HS-27A (cell line): ENCODE data around the gene TARBP2.
"Not testable (repeated sequence)": the region's sequence is repeated elsewhere in the genome, so short reads cannot be mapped to it uniquely, and the experiment has no call there.

Experiments used
- DNase-seq: peaks from one replicate; pipeline ENCODE4 v3.0.0-alpha.2; 2012; ENCODE audit warnings: low read depth, missing footprints

TARBP2 gene

DNA sequence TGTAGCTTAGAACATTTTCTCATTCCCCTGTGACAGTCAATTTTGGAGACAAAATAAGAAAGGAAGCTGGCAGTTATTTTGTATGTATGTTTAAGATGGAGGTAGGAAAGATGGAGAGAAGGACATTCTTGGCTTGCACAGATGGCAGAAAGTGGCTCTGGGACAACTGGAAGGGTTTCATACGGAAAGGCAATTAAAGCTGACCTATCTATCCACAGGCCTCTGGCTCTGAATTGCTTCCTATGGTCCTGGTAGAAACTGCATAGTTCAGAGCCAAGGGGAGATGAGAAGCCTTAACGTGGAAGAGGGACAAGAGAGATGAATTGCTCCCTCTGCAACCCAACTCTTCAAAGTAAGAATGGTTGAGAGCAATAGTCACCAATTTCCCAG lies 14.2 kb downstream of the TARBP2 start:
- no peak for DNase-seq

DNA sequence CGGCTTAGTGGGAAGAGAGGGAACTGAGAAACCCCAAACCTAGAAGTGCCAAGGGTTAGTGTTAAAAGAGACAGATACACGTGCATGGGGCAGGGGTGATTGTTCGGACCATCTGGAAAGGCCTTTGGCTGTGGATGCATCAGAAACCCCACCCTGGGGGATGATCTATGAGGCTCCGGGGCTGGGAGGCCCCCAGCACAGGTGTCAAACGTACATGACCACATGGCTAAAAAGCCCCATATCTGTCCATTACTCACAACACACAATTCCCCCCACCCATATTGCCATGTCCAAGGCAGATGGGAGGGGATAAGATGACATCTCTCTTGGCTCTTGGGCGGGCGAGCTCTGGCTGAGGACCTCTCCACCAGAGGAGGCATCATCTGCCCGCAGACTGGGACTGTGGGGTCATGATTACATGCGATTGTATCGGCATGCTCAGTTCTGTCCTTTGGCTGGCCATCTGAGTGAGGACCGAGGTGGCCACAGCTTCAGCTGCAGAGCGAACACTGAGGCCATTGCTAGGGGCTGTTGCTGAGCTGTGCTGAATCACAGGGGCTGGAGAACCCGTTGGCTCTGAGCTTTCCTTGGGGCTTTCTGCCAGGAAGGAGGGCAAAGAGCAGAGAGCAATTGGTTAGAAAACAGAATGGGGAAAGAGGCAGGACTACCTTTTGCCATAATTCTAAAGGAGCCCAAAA lies 15.8 kb downstream of the TARBP2 start:
- DNase-seq, result no peak

DNA sequence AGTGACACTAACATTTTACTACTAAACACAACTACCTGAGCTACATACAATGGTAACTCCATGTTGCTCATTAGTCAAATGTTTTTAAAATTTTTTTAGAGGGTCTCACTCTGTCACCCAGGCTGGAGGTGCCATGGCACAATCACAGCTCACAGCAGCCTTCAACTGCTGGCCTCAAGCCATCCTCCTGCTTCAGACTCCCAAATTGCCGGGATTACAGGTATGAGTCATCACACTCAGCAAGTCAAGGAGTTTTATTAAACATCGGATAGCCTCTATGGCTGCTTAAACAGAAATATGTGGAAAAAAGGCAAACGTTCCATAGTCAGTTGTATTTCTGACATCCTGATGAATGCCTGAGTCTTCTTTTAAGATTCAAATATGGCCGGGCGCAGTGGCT lies 17.3 kb downstream of the TARBP2 start:
- no peak for DNase-seq

DNA sequence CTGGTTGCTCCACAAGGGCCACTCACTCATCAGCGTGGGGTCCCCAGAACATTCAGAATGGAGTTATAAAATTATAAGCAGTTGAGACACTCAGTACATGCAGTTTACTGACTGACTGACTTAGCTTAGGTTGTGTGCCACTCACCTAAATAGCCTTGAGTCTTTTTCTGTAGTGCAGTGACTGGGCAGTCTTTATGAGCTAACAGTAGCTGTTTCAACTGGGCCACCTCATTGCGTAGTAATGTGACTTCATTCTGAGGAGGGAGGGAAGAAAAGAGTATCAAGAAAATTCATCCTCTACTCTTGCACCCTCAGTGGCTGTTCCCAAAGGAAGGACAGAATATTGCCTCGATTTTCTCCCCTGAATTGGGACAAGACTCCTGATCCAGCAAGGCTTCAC lies 22.0 kb downstream of the TARBP2 start:
- DNase-seq, result no peak

DNA sequence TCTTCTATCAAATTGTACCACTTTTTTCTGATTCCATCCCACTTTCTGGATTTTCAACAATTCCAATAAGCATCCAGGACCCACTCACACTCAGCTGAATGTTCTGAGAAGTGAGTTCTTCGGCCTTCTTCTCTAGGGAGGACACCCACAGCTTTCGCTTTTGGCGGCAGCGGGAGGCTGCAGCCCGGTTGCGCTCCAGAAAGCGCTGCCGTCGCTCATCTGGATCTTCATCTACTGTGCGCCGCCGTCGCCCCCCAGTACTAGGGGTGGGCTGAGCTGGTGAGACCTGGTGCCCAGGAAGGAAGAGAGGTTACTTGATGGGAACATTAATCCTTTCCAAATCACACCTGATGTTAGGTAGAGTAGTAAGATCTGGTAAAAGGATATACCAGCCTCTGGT lies 23.4 kb downstream of the TARBP2 start:
- DNase-seq, result no peak

DNA sequence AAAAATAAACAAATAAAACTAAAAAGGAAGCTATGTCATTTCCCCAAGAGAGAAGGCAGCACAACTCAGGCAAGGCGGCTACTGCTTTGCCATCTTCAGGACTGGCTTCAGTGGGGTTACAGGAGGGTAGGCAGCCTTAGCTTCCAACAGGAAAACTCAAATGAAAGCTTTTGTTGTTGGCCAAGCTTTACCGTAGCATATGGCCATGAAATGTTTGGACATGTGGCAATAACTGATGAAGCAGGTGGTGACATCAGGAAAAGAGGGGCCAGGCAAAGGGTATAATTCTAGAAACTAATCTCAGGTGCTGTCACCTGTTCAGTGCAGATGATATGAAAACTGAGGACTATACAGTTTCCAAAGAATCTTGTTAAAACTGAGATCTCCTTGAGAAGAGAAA lies 29.0 kb downstream of the TARBP2 start:
- DNase-seq, result no peak

DNA sequence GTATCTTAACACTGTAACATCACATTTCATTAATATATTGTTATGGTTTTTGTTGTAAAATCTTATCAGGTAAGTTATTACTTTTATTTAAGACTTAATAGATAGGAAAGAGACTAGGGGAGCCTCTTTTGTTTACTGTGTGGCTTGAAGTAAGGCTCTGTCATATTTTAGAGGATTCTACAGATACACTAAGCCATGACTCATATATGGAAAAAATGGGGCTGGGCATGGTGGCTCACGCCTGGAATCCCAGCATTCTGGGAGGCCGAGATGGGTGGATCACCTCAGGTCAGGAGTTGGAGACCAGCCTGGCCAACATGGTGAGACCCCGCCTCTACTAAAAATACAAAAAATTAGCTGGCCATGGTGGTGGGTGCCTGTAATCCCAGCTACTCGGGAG lies 29.8 kb downstream of the TARBP2 start:
- no peak for DNase-seq

DNA sequence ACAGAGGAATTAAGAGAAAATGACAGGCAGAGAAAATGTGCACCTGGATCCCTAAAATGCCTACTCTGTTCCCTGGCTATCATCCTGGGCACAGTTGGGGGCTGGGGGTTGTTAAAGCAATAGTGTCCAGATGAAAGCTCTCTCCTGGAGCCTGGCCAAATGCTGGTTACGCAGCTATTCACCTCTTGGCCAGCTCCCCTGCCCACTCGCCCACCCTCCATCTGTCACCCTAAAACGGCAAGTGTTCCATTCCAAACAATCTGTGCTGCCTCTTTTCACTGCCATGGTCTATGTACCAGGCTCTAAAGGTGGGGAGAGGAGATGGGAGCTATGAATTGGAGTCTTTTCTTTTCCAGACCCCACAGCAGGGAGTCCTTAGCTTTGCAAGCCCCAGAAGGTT lies 30.9 kb downstream of the TARBP2 start:
- no peak for DNase-seq

DNA sequence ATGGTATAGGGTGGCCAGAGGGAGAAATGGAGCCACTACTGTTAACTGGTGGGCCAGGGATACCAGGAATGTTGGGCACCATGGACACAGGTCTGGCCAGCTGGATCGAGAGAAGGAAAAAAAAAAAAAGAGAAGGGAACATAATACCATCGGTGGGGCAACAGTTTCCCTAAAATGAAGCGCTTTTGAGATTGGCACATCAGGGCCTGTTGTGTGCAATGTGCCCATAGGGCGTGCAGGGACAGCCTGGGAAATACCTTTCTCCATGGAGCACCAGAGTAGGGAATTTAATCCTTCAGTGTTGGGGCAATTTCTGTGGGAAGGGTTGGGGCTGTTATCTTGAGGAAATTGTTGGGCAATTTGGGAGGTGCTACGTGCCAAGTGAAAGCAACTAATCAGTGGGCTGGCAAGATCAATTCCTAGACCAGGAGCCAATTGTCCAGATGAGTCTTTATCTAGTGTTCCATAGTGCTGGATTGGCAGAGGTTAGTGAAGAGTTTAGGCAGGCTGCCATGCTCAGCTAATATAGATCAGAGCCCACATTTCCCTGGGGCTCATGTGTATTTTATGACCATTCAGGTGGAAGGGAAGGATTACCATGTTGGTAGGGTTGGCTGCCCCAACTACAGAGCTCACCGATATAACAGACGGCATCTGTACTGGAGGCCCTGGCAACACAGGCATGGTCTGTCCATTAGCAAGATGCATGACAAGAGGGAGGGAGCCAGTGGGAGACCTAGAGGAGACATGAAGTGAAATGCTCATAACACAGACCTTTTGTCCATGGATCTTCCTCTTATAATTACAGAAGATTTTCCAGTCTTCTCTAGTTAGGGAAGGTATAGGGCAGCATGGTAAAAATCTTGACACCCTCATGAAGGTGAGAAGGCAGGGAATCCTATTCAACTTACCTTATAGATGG lies 31.7 kb downstream of the TARBP2 start:
- no peak for DNase-seq

DNA sequence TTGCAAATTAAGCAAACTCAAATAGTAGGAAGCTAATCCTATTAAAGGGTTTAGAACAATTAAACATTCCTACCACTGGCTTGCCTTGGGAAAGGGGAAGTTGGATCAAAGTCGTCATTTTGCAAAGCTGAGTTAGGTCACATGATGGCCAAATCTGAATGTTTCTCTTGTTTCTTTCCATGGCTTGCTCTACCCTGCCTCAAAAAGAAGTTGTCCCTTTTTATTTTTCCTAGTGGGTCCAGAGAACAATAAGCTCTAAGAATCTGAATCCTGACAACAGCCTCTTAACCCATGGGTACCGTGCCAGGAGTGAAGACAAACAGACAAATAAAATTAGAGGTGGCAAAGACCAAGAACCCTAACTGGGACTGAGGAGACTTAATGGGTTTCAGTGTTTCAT lies 32.4 kb downstream of the TARBP2 start:
- DNase-seq, result no peak

DNA sequence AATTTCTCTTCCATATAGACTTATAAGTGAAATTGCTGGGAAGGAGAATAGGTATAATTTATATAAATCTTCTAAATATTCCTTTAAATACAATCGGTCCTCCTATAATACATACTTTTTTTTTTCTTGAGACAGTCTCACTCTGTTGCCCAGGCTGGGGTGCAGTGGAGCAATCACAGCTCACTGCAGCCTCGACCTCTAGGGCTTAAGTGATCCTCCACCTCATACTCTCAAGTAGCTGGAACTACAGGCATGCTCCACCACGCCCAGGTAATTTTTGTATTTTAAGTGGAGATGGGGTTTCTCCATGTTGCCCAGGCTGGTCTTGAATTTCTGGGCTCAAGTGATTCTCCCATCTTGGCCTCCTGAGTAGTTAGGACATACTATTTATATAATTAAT lies 35.9 kb downstream of the TARBP2 start:
- no peak for DNase-seq

DNA sequence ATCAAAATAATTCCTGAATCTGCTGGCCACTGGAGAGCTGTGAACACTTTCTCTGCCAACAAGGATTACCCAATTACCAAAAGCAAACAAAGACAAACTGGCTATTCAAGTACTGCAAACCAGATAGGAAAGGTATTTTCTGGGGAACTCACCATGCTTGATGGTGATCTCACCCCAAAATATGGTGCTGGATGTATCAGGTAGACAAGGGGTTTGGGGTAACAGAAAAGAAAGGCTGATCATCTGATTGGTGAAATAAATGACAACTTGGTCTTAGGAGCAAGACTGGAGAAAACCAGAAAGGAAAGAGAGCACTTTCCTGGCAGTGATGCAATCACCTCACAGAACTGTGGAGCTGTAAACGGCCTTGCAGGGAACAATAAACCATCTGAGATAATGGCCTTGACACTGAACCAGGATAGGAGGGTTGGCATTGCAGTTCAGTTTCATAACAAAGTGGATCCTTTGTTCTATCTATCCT lies 37.2 kb downstream of the TARBP2 start:
- no peak for DNase-seq

DNA sequence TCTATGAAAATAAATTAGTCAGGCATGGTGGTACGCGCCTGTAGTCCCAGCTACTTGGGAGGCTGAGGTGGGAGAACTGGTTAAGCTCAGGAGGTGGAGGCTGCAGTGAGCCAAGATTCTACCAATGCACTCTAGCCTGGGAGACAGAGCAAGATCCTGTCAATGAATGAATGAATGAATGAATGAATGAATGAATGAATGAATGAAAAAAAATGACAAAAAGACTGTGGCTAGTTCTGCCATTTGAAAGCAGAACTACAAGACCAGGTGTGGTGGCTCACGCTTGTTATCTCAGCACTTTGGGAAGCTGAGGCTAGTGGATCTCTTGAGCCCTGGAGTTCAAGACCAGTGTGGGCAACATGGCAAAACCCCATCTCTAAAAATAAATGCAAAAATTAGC lies 38.4 kb downstream of the TARBP2 start:
- DNase-seq, result no peak

DNA sequence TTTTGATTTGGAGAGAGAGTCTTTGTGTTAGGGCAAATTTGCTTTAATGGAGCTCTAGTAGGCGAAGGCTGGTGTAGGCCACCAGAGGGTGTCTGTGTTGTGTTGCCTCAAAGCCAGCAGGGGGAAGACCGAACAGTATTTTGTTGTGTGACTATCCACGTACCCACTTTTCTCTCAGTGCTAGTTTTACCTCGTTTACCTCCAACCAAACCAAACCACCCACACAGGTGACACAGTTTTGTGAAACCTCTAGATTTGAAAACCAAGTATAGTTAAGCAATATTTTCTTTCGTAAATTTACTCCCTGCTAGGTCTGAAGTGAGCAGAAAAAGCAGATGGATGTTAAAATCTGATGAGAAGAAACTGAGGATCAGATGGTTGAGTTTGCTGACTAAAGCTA lies 42.5 kb downstream of the TARBP2 start:
- DNase-seq, result no peak

DNA sequence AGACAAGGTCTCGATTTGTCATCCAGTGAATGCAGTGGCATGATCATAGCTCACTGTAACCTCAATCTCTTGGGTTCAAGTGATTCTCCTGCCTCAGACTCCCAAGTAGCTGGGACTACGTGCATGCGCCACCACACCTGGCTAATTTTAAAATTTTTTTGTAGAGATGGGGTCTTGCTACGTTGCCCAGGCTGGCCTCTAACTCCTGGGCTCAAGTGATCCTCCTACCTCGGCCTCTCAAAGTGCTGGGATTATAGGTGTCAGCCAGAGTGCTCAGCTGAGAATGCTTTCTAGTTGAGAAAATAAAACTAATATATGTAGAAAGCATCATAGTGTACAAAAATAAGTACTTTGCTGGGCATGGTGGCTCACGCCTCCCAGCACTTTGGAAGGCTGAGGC lies 47.3 kb downstream of the TARBP2 start:
- not testable (repeated sequence) for DNase-seq

DNA sequence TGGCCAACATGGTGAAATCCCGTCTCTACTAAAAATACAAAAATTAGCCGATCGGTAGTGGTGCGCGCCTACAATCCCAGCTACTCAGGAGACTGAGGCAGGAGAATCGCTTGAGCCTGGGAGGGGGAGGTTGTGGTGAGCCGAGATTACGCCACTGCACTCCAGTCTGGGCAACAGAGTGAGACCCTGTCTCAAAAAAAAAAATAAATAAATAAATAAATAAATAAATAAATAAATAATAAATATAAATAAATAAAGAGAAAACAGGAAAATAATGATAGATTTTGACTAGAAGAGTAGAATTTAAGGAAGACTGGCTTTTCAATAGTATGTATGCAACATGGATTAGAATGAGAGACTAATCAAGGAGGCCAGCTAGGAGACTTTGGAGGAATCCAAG lies 49.0 kb downstream of the TARBP2 start:
- not testable (repeated sequence) for DNase-seq

DNA sequence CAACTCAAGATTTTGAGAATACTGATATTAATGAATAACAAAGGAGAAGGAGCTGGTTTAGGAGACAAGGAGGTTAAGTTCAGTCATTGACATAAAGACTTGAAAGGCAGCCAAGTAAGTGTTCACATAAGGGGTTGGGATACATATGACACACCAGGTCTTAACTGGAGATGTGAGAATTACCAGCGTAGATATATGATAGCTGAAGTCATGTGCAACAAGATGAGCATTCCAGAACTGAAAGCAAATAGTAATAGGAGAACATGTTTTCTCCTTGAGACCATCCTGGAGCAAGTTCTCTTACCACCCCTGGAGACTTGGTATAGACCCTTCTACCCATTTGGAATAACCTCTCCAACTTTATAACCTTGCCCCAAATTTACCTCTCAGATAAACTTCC lies 49.5 kb downstream of the TARBP2 start:
- no peak for DNase-seq

DNA sequence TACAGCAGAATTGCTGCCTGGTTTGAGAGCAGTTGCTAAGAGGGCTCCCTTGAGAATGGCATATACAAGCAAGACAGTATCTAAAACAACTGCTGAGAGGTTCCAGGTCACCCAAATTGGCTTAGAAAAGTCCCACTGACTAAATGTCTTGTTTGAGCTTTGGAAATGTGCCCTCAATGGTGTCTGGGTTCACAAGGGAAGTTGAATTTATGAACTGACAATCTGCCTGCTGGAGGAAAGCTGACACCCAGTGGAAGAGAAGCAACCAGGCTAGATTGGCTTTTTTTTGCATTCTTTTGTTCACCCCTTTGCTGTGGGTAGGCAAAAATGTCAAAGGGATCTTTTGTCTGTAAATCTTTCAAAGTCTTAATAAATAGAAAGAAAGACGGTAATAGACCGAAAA lies 50.8 kb downstream of the TARBP2 start:
- no peak for DNase-seq

DNA sequence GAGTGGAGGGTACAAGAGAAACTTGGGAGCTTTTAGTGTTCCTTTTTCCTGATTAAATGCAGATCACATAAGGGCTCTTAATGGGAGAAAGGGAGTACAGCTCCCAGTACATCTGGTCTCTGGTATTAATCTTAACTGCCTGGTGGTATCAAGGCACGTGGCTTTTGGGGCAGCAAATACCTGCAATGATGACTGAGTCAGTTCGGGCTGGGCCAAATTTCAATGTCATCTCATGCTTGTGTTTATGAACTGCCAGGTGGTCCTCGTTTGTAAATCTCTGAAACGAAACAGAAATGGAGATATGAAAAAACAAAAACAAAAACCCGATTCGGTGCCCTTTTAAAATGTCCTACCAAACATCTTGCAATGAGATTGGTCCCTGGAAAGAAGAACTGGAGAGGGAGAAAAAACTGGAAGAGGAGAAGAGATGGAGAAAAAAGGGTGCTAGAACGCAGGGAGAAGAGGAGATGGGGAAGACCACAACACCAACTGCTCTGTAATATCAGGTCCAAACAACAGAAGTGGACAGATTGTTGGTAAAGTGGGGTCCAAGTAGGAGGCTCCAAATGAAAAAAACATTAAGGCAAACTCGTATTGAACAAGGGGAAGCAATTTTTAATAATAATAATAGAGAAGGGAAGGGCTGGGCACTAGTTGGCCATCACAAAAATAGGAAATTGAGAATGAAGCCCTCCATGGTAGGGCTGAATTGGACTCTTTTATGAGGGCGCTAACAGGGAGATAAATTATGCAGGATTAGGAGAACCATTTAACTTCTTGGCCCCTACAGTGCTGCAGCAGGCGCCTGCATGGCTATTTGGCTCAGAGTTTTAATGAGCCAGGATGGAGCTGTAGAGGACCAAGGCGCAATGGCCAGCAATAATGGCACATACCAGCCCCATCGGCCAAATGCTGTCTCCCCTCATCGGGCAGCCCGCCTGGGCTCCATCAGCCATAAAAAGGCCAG lies 51.6 kb downstream of the TARBP2 start:
- DNase-seq, result no peak
